HG02642 (cell line): Measurements from ENCODE around the gene COG2.
"Not testable (repeated sequence)": the region's sequence is repeated elsewhere in the genome, so short reads cannot be mapped to it uniquely, and the experiment has no call there.

Source experiments
- ATAC-seq: cut with Tn5 transposase; IDR thresholded peaks from one replicate; pipeline ENCODE4 v1.9.1; 2021; ENCODE audit warnings: mild to moderate bottlenecking; ENCODE audit not compliant: unreplicated experiment, poor library complexity

COG2 gene

GRCh38 chr1:230622151-230622550 lies 20.1 kb upstream of the COG2 start:
- ATAC-seq: no peak

- ATAC-seq: no peak
Observed at GRCh38 chr1:230624097-230624713, 18.1 kb upstream of the COG2 start.

- ATAC-seq: no peak
Observed at GRCh38 chr1:230626232-230626631, 16.0 kb upstream of the COG2 start.

GRCh38 chr1:230627767-230628166 lies 14.5 kb upstream of the COG2 start:
- no peak for ATAC-seq

GRCh38 chr1:230629511-230629910 lies 12.8 kb upstream of the COG2 start:
- no peak for ATAC-seq

- ATAC-seq: no peak
Observed at GRCh38 chr1:230631477-230631876, 10.8 kb upstream of the COG2 start.

- ATAC-seq: no peak
Observed at GRCh38 chr1:230632273-230632873, 9.9 kb upstream of the COG2 start.

- no peak for ATAC-seq
Observed at GRCh38 chr1:230633469-230633868, 8.8 kb upstream of the COG2 start.

GRCh38 chr1:230634384-230634783 lies 7.9 kb upstream of the COG2 start:
- ATAC-seq: no peak

GRCh38 chr1:230636575-230637148 lies 5.6 kb upstream of the COG2 start:
- no peak for ATAC-seq

- ATAC-seq: no peak
Observed at GRCh38 chr1:230639714-230640209, 2.5 kb upstream of the COG2 start.

GRCh38 chr1:230641346-230641745 lies 935 bp upstream of the COG2 start:
- ATAC-seq: no peak

GRCh38 chr1:230641900-230642262 lies 400 bp upstream of the COG2 start:
- ATAC-seq: peak; percentile 2

- no peak for ATAC-seq
Observed at GRCh38 chr1:230643908-230644307, 1.6 kb downstream of the COG2 start.

- no peak for ATAC-seq
Observed at GRCh38 chr1:230646710-230647302, 4.5 kb downstream of the COG2 start.

GRCh38 chr1:230647321-230647720 lies 5.0 kb downstream of the COG2 start:
- ATAC-seq: no peak

GRCh38 chr1:230648114-230648513 lies 5.8 kb downstream of the COG2 start:
- ATAC-seq: no peak

- ATAC-seq: no peak
Observed at GRCh38 chr1:230650300-230650699, 8.0 kb downstream of the COG2 start.

GRCh38 chr1:230651235-230651634 lies 9.0 kb downstream of the COG2 start:
- no peak for ATAC-seq

GRCh38 chr1:230656719-230657118 lies 14.4 kb downstream of the COG2 start:
- ATAC-seq: not testable (repeated sequence)

- not testable (repeated sequence) for ATAC-seq
Observed at GRCh38 chr1:230658103-230658502, 15.8 kb downstream of the COG2 start.
